RWPE2 (cell line): ENCODE data around the gene ECE2.

Experiments
- ATAC-seq: fragments of 200-7000 bp; cut with Tn5 transposase; 3 replicates; pipeline ENCODE4 v1.9.1; 2021; ENCODE audit warnings: low read depth
- DNase-seq: peaks from one replicate; pipeline ENCODE4 v3.0.0-alpha.2; 2020; ENCODE audit warnings: low spot score
- H3K27ac ChIP-seq: fragments of 450-650 bp; 2 replicates; pipeline ENCODE4 v1.5.1; 2017; ENCODE audit warnings: mild to moderate bottlenecking; ENCODE audit not compliant: poor library complexity, severe bottlenecking
- H3K27me3 ChIP-seq: fragments of 250-450 bp; sonication (Bioruptor Pico); 2 replicates; pipeline ENCODE4 v1.5.1; 2021; ENCODE audit warnings: mild to moderate bottlenecking, moderate library complexity; ENCODE audit not compliant: insufficient read depth, poor library complexity, severe bottlenecking
- H3K36me3 ChIP-seq: fragments of 250-450 bp; sonication (Bioruptor Pico); 2 replicates; pipeline ENCODE4 v1.5.1; 2020; ENCODE audit warnings: low read depth, mild to moderate bottlenecking, moderate library complexity
- H3K4me1 ChIP-seq: fragments of 250-450 bp; sonication (Bioruptor Pico); 2 replicates; pipeline ENCODE4 v1.5.1; 2021; ENCODE audit warnings: mild to moderate bottlenecking, moderate library complexity; ENCODE audit not compliant: insufficient read depth, poor library complexity, severe bottlenecking
- H3K4me3 ChIP-seq: fragments of 250-450 bp; sonication (Bioruptor Pico); 2 replicates; pipeline ENCODE4 v1.5.1; 2021; ENCODE audit warnings: mild to moderate bottlenecking, moderate library complexity; ENCODE audit not compliant: severe bottlenecking
- H3K9me3 ChIP-seq: fragments of 250-450 bp; sonication (Bioruptor Pico); 2 replicates; pipeline ENCODE4 v1.5.1; 2021; ENCODE audit warnings: mild to moderate bottlenecking, moderate library complexity; ENCODE audit not compliant: severe bottlenecking
- TF ChIP-seq, protein P1 (sequence below): fragments of 450-650 bp; IDR thresholded peaks from one replicate; pipeline ENCODE4 v1.5.1; 2017; ENCODE audit warnings: mild to moderate bottlenecking, moderate library complexity; ENCODE audit not compliant: poor library complexity, severe bottlenecking

The ECE2 gene

DNA sequence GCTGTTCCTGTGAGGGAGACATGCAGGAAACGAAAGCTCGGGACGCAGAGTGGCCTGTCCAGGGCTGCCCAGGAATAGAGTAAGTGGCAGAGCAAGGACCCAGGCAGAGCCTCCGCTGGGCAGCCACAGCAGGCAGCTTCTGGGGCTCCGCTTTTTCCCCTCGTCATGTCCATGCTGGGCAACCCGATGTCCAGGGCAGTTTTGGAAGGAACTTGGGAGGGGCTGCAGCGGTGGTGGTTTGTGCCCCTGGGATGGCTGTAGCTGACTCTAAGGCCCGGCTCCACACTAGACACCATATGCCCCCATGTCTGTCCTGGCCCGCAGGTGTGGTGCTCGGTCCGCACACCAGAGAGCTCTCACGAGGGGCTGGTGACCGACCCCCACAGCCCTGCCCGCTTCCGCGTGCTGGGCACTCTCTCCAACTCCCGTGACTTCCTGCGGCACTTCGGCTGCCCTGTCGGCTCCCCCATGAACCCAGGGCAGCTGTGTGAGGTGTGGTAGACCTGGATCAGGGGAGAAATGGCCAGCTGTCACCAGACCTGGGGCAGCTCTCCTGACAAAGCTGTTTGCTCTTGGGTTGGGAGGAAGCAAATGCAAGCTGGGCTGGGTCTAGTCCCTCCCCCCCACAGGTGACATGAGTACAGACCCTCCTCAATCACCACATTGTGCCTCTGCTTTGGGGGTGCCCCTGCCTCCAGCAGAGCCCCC, 16.1 kb downstream of the ECE2 start:
- DNase-seq: no peak
- TF ChIP-seq, protein P1, sequence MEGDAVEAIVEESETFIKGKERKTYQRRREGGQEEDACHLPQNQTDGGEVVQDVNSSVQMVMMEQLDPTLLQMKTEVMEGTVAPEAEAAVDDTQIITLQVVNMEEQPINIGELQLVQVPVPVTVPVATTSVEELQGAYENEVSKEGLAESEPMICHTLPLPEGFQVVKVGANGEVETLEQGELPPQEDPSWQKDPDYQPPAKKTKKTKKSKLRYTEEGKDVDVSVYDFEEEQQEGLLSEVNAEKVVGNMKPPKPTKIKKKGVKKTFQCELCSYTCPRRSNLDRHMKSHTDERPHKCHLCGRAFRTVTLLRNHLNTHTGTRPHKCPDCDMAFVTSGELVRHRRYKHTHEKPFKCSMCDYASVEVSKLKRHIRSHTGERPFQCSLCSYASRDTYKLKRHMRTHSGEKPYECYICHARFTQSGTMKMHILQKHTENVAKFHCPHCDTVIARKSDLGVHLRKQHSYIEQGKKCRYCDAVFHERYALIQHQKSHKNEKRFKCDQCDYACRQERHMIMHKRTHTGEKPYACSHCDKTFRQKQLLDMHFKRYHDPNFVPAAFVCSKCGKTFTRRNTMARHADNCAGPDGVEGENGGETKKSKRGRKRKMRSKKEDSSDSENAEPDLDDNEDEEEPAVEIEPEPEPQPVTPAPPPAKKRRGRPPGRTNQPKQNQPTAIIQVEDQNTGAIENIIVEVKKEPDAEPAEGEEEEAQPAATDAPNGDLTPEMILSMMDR: no peak

DNA sequence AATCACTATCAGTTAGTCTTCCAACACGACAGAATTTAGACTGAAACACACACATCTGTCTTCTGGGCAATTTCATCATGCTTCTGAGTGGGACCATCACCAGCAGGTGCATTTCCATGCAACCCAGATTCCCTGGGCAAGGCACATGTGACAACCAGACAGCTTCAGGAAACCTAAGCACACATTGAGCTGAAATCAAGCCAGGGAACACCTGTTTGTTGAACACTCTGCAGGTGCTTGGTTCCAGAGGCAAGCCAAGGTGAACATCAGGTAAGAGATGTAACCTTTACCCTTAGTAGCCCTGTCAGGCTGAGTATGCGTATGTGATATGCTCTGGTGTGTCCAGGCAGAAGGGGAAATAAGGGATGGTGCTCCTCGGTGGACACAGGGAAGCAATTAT, 19.9 kb downstream of the ECE2 start:
- Histone ChIP-seq H3K27me3 (no peaks in the 10 kb centered on the region), H3K9me3 (no peaks in the 10 kb centered on the region), H3K27ac (no peak overlapping the region), H3K4me1 (peaks cover 4% of the 10 kb centered on the region), H3K4me3 (no peak overlapping the region), H3K36me3 (peaks cover 7% of the 10 kb centered on the region)
- TF ChIP-seq, protein P1: no peak
- no peak for ATAC-seq
- DNase-seq: no peak

More for the DNA sequence above, 16.1 kb downstream of the ECE2 start:
- Histone ChIP-seq H3K36me3 (no peaks in the 10 kb centered on the region), H3K27me3 (no peaks in the 10 kb centered on the region), H3K27ac (no peak overlapping the region), H3K4me1 (no peaks in the 10 kb centered on the region), H3K4me3 (no peak overlapping the region), H3K9me3 (no peaks in the 10 kb centered on the region)
- ATAC-seq: no peak

DNA sequence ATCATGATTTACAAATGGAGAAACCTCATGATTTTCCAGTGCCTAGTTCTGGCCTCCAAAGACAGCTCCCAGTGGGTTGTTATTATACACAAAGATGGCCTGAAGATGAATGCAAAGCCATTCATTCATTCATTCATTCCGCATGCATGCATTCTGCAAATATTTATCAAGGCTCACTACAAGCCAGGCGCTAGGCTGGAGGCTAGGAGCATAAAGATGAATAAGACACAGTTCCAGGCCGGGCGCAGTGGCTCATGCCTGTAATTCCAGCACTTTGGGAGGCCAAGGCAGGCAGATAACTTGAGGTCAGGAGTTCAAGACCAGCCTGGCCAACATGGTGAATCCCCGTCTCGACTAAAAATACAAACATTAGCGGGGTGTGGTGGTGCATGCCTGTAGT, 20.8 kb downstream of the ECE2 start:
- TF ChIP-seq, protein P1: no peak
- peaks cover 6% of the 10 kb centered on the region for H3K4me1 ChIP-seq
- H3K27ac ChIP-seq: no peak overlapping the region
- H3K9me3 ChIP-seq: no peaks in the 10 kb centered on the region
- H3K4me3 ChIP-seq: no peak overlapping the region
- no peaks in the 10 kb centered on the region for H3K27me3 ChIP-seq
- ATAC-seq (no peak), DNase-seq (no peak)
- H3K36me3 ChIP-seq: peaks cover 16% of the 10 kb centered on the region

DNA sequence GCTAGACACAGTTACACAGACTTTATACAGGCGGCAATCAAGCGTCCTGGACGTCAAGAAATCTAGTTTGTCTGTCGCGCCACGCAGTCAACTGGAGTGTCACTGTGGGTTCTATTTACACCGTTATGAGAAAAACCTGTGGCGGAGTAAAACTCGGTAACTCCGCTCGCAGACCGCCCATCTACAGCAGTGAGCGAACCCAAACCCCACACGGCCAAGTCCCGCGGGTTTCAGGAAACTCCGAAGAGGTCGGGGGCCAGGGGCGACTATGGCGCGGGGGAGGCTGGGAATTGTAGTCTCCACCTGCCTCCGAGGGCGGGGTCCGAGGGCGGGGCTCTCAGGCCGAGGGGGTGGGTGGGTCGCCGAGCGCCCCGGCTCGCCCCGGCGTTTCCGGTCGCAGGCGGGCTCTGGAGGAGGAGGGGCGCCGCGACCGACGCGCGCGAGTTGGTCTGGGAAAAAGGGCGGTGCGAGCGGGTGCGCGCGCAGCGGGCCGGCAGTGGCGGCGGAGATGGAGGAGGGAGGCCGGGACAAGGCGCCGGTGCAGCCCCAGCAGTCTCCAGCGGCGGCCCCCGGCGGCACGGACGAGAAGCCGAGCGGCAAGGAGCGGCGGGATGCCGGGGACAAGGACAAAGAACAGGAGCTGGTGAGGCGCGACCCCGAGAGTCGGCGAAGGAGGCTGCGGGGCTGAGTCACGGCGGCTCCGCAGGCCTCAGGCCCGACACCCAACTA, 23.1 kb downstream of the ECE2 start, which contains the start of gene PSMD2:
Gene PSMD2 (plus strand): TSS at position 483 of the 729 bp plus-strand sequence. CDS start 26 bp downstream, at position 509.
- TF ChIP-seq, protein P1: no peak
- H3K9me3 ChIP-seq: no peaks in the 10 kb centered on the region
- ATAC-seq: peak; percentile 92
- H3K27me3 ChIP-seq: no peaks in the 10 kb centered on the region
- peak within 1 kb of the TSS; percentile 69 for H3K4me3 ChIP-seq
- peaks cover 39% of the 10 kb centered on the region for H3K36me3 ChIP-seq
- peaks cover 6% of the 10 kb centered on the region for H3K4me1 ChIP-seq
- peak; percentile 97 for DNase-seq
- peak within 1 kb of the TSS; percentile 95 for H3K27ac ChIP-seq
